ENCODE measurements around the gene NDFIP2. TPM values are rescaled to one million over a fixed set of nuclear protein-coding genes. Genes with fewer than 3 reads are reported as not detected.

The NDFIP2 gene
- total RNA-seq, 4 donors from 2014 or later, result 72.2 to 103 (median 86.2) TPM

DNA sequence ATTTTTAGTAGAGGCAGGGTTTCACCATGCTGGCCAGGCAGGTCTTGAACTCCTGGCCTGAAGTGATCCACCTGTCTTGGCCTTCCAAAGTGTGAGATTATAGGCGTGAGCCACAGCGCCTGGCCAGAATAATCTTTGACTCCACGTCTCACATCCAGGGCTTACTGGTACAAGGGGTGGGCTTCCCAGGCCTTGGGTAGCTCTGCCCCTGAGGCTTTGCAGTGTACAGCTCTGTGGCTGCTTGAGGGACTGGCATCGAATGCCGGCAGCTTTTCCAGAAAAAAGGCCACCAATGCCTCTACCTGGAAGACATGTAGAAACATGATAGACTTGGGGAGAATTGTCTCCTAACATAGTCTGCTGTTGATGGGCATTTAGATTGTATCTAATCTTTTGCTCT is 57.8 kb downstream of the NDFIP2 start:
- H3K36me3 ChIP-seq, result peaks cover 12% of the 10 kb centered on the region
- H3K4me3 ChIP-seq, result no peak overlapping the region
- H3K4me1 ChIP-seq, result peaks cover 7% of the 10 kb centered on the region
- no peak overlapping the region for H3K27ac ChIP-seq
- no peak for DNase-seq (ENCODE audit: low spot score in 2 of 2)
- H3K9me3 ChIP-seq, result no peaks in the 10 kb centered on the region
- H3K27me3 ChIP-seq, result no peaks in the 10 kb centered on the region
- TF ChIP-seq, protein P1, sequence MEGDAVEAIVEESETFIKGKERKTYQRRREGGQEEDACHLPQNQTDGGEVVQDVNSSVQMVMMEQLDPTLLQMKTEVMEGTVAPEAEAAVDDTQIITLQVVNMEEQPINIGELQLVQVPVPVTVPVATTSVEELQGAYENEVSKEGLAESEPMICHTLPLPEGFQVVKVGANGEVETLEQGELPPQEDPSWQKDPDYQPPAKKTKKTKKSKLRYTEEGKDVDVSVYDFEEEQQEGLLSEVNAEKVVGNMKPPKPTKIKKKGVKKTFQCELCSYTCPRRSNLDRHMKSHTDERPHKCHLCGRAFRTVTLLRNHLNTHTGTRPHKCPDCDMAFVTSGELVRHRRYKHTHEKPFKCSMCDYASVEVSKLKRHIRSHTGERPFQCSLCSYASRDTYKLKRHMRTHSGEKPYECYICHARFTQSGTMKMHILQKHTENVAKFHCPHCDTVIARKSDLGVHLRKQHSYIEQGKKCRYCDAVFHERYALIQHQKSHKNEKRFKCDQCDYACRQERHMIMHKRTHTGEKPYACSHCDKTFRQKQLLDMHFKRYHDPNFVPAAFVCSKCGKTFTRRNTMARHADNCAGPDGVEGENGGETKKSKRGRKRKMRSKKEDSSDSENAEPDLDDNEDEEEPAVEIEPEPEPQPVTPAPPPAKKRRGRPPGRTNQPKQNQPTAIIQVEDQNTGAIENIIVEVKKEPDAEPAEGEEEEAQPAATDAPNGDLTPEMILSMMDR (IDR thresholded peaks at IDR 0.05), result no peak
- TF ChIP-seq POLR2AphosphoS5 (IDR thresholded peaks at IDR 0.05) (no peak), EP300 (IDR thresholded peaks at IDR 0.05) (no peak), POLR2A (IDR thresholded peaks at IDR 0.05) (no peak)
- WGBS, result 65% methylated on average over 4 of the region's 5 CpGs

DNA sequence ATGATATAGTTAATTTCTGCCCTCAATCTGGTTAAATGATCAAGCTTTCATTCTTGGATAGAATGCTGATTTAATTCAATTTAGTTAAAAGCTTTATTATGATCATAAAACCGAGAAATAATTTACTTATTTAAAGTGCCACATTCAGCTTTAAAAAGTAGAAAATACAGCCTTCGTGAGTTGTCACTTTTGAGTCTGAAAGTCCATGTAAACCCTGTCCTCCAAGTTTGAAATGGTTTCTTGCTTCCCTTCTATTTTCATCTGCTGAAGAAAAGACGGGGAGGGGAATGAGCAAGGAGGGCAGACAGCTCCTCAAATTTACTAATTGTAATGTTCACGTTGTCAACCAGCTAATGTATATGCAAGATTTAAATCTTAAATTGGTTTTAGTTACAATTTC is 59.5 kb downstream of the NDFIP2 start:
- DNase-seq (ENCODE audit: low spot score in 2 of 2), result no peak
- H3K4me3 ChIP-seq, result no peak overlapping the region
- no peak overlapping the region for H3K27ac ChIP-seq
- H3K4me1 ChIP-seq, result peaks cover 7% of the 10 kb centered on the region
- WGBS, result 70% methylated on average over 4 of the region's 4 CpGs
- H3K27me3 ChIP-seq, result no peaks in the 10 kb centered on the region
- peaks cover 10% of the 10 kb centered on the region for H3K36me3 ChIP-seq
- TF ChIP-seq, protein P1 (IDR thresholded peaks at IDR 0.05), result no peak
- TF ChIP-seq POLR2A (IDR thresholded peaks at IDR 0.05) (no peak), POLR2AphosphoS5 (IDR thresholded peaks at IDR 0.05) (no peak), EP300 (IDR thresholded peaks at IDR 0.05) (no peak)
- no peaks in the 10 kb centered on the region for H3K9me3 ChIP-seq

DNA sequence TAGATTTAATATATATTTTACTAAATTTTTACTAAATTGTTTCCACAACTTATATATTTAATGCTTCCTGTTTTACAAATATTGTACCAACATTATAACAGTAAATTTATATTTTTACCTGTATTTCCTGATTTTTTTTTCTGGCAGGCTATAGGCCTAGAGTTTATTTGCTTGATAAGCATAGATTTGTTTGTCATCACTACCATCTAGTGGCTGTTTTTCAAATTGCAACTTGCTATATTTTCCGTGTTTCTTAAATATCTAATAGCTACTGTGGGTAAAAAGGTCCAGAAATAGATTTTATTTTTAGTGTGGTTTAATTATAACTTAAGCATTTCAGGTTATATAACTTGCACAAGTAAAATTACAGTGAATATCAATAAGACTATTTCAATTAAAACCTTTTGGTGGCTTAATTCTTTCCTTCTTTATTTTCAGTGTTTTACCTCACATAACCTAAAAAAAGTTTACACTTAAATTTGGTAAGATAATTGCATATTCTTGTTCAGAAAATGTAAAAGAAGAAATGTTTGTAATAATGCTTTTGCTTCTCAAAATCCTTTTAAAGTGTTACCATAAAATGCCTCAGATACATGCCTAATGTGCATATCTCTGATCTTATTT is 60.6 kb downstream of the NDFIP2 start:
- Histone ChIP-seq H3K4me3 (no peak overlapping the region), H3K9me3 (no peaks in the 10 kb centered on the region), H3K27me3 (no peaks in the 10 kb centered on the region), H3K27ac (no peak overlapping the region), H3K4me1 (peaks cover 4% of the 10 kb centered on the region), H3K36me3 (peaks cover 10% of the 10 kb centered on the region)
- 4% methylated on average over 1 of the region's 1 CpG for WGBS
- no peak for DNase-seq (ENCODE audit: low spot score in 2 of 2)
- TF ChIP-seq EP300 (IDR thresholded peaks at IDR 0.05) (no peak), POLR2AphosphoS5 (IDR thresholded peaks at IDR 0.05) (no peak), POLR2A (IDR thresholded peaks at IDR 0.05) (no peak)
- TF ChIP-seq, protein P1 (IDR thresholded peaks at IDR 0.05), result peak; percentile 70 to 88

GRCh38 chr13:79543883-79544282 is 62.9 kb downstream of the NDFIP2 start:
- H3K36me3 ChIP-seq, result peaks cover 5% of the 10 kb centered on the region
- no peak overlapping the region for H3K27ac ChIP-seq
- H3K9me3 ChIP-seq, result no peaks in the 10 kb centered on the region
- H3K4me1 ChIP-seq, result peaks cover 1% of the 10 kb centered on the region
- TF ChIP-seq EP300 (IDR thresholded peaks at IDR 0.05) (no peak), POLR2A (IDR thresholded peaks at IDR 0.05) (no peak), POLR2AphosphoS5 (IDR thresholded peaks at IDR 0.05) (no peak)
- H3K4me3 ChIP-seq, result no peak overlapping the region
- H3K27me3 ChIP-seq, result no peaks in the 10 kb centered on the region
- WGBS, result 81% methylated on average over 1 of the region's 1 CpG
- DNase-seq (ENCODE audit: low spot score in 2 of 2), result no peak

- TF ChIP-seq EP300 (IDR thresholded peaks at IDR 0.05) (no peak), POLR2AphosphoS5 (IDR thresholded peaks at IDR 0.05) (no peak), POLR2A (IDR thresholded peaks at IDR 0.05) (no peak)
- TF ChIP-seq, protein P1 (IDR thresholded peaks at IDR 0.05), result no peak
- Histone ChIP-seq H3K4me3 (no peak overlapping the region), H3K27me3 (no peaks in the 10 kb centered on the region), H3K27ac (no peak overlapping the region), H3K9me3 (no peaks in the 10 kb centered on the region), H3K4me1 (no peaks in the 10 kb centered on the region), H3K36me3 (peaks cover 5% of the 10 kb centered on the region)
- DNase-seq (ENCODE audit: low spot score in 2 of 2), result no peak
- 86% methylated on average over 4 of the region's 4 CpGs for WGBS
Measured at GRCh38 chr13:79547211-79548195, 66.5 kb downstream of the NDFIP2 start.
